Tibial nerve (tissue), 4 donors: ENCODE measurements around the gene DNAH10. TPM values are rescaled to one million over a fixed set of nuclear protein-coding genes. Genes with fewer than 3 reads are reported as not detected.

Experiments used
- DNase-seq, 2 donors: peaks; one replicate each; pipeline ENCODE4 v3.0.0-alpha.2; 2019; ENCODE audit warnings: low spot score in 2 of 2
- H3K27ac ChIP-seq, 4 donors: fragments of 200-600 bp; sonication (generic) in 3 of 4; one replicate each; pipeline ENCODE4 v1.5.1; 2017 to 2019; ENCODE audit warnings: mild to moderate bottlenecking in 1 of 4
- H3K27me3 ChIP-seq, 2 donors: fragments of 200-600 bp; sonication (generic) in 1 of 2; one replicate each; pipeline versions ENCODE4 v1.5.1 to v1.6.0; 2017 to 2019
- H3K36me3 ChIP-seq, 3 donors: fragments of 200-600 bp; sonication (generic); one replicate each; pipeline ENCODE4 v1.5.1; 2018 to 2019
- H3K4me1 ChIP-seq, 4 donors: fragments of 200-600 bp; sonication (generic) in 3 of 4; one replicate each; pipeline ENCODE4 v1.5.1; 2017 to 2019
- H3K4me3 ChIP-seq, 4 donors: fragments of 200-600 bp; sonication (generic) in 3 of 4; one replicate each; pipeline ENCODE4 v1.5.1; 2017 to 2019; ENCODE audit warnings: mild to moderate bottlenecking in 1 of 4, moderate library complexity in 1 of 4
- H3K9me3 ChIP-seq, 4 donors: fragments of 200-600 bp; sonication (generic) in 3 of 4; one replicate each; pipeline ENCODE4 v1.5.1; 2017 to 2019
- CTCF ChIP-seq, 5 experiments: fragments of 200-600 bp in 3 of 5; fragments of 450-650 bp in 2 of 5; sonication (generic) in 3 of 5; IDR thresholded peaks; one replicate each; pipeline ENCODE4 v1.5.1; 2016 to 2019; ENCODE audit warnings: antibody characterized with exemption in 5 of 5, mild to moderate bottlenecking in 3 of 5, moderate library complexity in 2 of 5
- EP300 ChIP-seq, 2 donors: sonication (generic); formaldehyde crosslinking; IDR thresholded peaks; one replicate each; pipeline ENCODE4 v1.6.1; 2017; ENCODE audit warnings: antibody characterized with exemption in 2 of 2, mild to moderate bottlenecking in 1 of 2
- POLR2A ChIP-seq, 2 donors: fragments of 450-650 bp; IDR thresholded peaks; one replicate each; pipeline ENCODE4 v1.6.1; 2017; ENCODE audit warnings: antibody characterized with exemption in 2 of 2, mild to moderate bottlenecking in 2 of 2, moderate library complexity in 2 of 2
- WGBS, 2 donors: methylation state at CpG; one replicate each; pipeline ENCODE4 v1.1.5; 2018; 5-methylcytosine and 5-hydroxymethylcytosine counted together
- total RNA-seq, 4 donors: library from RNA; depleted of rRNA; stranded (reverse); fragments of >200 nt; gene quantifications; one replicate each; pipeline ENCODE4 v1.1.0, GENCODE V29; 2016

Gene DNAH10
- total RNA-seq, 4 donors from 2014 or later: 3.1 TPM; not detected in 3

- Histone ChIP-seq H3K36me3 (peaks cover 0 to 46% (median 0%) of the 10 kb centered on the region in 3 donors), H3K27me3 (no peaks in the 10 kb centered on the region), H3K4me1 (no peaks in the 10 kb centered on the region), H3K27ac (no peak overlapping the region), H3K4me3 (no peak overlapping the region), H3K9me3 (no peaks in the 10 kb centered on the region)
- TF ChIP-seq POLR2A (IDR thresholded peaks at IDR 0.05): no peak
- TF ChIP-seq CTCF (IDR thresholded peaks at IDR 0.05): no peak
- no peak for TF ChIP-seq EP300 (IDR thresholded peaks at IDR 0.05)
- WGBS, 2 donors: 95% methylated on average over 14 of the region's 14 CpGs
- DNase-seq: no peak
These were observed 171.1 kb downstream of the DNAH10 start for GRCh38 chr12:123933214-123933613.

- TF ChIP-seq CTCF (IDR thresholded peaks at IDR 0.05) (no peak), POLR2A (IDR thresholded peaks at IDR 0.05) (no peak), EP300 (IDR thresholded peaks at IDR 0.05) (no peak)
- Histone ChIP-seq H3K9me3 (no peaks in the 10 kb centered on the region), H3K4me1 (no peaks in the 10 kb centered on the region), H3K36me3 (peaks cover 0 to 53% (median 0%) of the 10 kb centered on the region in 3 donors), H3K27me3 (no peaks in the 10 kb centered on the region), H3K4me3 (no peak overlapping the region), H3K27ac (no peak overlapping the region)
- no peak for DNase-seq
- 80 to 81% methylated on average over 9 to 11 of the region's 11 CpGs for WGBS, 2 donors
These were observed 172.0 kb downstream of the DNAH10 start for GRCh38 chr12:123934016-123934620.

GRCh38 chr12:123934829-123935228 is 172.7 kb downstream of the DNAH10 start:
- H3K4me1 ChIP-seq: no peaks in the 10 kb centered on the region
- peaks cover 0 to 60% (median 1%) of the 10 kb centered on the region in 3 donors for H3K36me3 ChIP-seq
- no peaks in the 10 kb centered on the region for H3K9me3 ChIP-seq
- no peak overlapping the region for H3K4me3 ChIP-seq
- WGBS, 2 donors: 92 to 95% methylated on average over 9 of the region's 9 CpGs
- DNase-seq: no peak
- no peaks in the 10 kb centered on the region for H3K27me3 ChIP-seq
- no peak for TF ChIP-seq CTCF (IDR thresholded peaks at IDR 0.05)
- no peak for TF ChIP-seq EP300 (IDR thresholded peaks at IDR 0.05)
- no peak for TF ChIP-seq POLR2A (IDR thresholded peaks at IDR 0.05)
- no peak overlapping the region for H3K27ac ChIP-seq

- WGBS, 2 donors: 87 to 94% methylated on average over 7 of the region's 7 CpGs
- no peak for TF ChIP-seq POLR2A (IDR thresholded peaks at IDR 0.05)
- TF ChIP-seq CTCF (IDR thresholded peaks at IDR 0.05): no peak
- TF ChIP-seq EP300 (IDR thresholded peaks at IDR 0.05): no peak
- H3K36me3 ChIP-seq: peaks cover 0 to 72% (median 4%) of the 10 kb centered on the region in 3 donors
- H3K27ac ChIP-seq: no peak overlapping the region
- DNase-seq: no peak
- no peaks in the 10 kb centered on the region for H3K27me3 ChIP-seq
- no peaks in the 10 kb centered on the region for H3K4me1 ChIP-seq
- no peaks in the 10 kb centered on the region for H3K9me3 ChIP-seq
- H3K4me3 ChIP-seq: no peak overlapping the region
These were observed 173.9 kb downstream of the DNAH10 start for GRCh38 chr12:123935956-123936355.

GRCh38 chr12:123936471-123936870 is 174.4 kb downstream of the DNAH10 start:
- no peaks in the 10 kb centered on the region for H3K9me3 ChIP-seq
- H3K27me3 ChIP-seq: no peaks in the 10 kb centered on the region
- H3K4me3 ChIP-seq: no peak overlapping the region
- WGBS, 2 donors: 91 to 92% methylated on average over 18 of the region's 18 CpGs
- H3K36me3 ChIP-seq: peaks cover 0 to 73% (median 4%) of the 10 kb centered on the region in 3 donors
- TF ChIP-seq POLR2A (IDR thresholded peaks at IDR 0.05) (no peak), CTCF (IDR thresholded peaks at IDR 0.05) (no peak), EP300 (IDR thresholded peaks at IDR 0.05) (no peak)
- no peak for DNase-seq
- H3K27ac ChIP-seq: no peak overlapping the region
- no peaks in the 10 kb centered on the region for H3K4me1 ChIP-seq
